ENCODE measurements around the gene GSTM2.
"Not testable (repeated sequence)": the region's sequence is repeated elsewhere in the genome, so short reads cannot be mapped to it uniquely, and the experiment has no call there.

Gene GSTM2

DNA sequence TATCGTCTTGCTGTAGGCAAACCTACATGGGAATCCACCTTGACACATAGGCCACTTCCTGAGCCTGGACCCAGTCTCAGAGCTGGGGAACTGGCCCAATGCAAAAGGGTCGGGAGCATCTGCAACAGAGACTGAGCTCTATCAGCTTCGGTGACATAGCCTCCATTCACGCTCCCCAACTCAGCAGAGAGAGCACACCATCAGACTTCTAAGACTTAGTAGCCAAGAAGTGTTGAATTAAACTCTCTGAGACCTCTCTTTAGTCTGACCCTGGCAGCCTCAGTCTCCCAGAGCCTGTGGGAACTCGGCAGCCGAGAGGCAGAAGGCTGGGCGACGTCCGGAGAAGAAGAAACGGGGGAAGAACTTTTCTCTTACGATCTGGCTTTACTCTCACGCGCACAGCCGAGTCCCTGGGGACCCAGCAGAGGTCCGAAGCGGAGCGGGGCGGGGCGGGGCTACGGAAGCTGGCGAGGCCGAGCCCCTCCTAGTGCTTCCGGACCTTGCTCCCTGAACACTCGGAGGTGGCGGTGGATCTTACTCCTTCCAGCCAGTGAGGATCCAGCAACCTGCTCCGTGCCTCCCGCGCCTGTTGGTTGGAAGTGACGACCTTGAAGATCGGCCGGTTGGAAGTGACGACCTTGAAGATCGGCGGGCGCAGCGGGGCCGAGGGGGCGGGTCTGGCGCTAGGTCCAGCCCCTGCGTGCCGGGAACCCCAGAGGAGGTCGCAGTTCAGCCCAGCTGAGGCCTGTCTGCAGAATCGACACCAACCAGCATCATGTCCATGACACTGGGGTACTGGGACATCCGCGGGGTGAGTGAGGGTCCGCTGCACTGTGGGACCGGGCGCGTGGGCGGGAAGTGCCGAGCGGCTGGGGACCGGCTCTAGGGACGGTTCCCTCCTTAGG, 12.0 kb upstream of the GSTM2 start, which contains the start of gene GSTM4:
Gene GSTM4, plus strand, starts transcription at position 485 of the 905 bp plus-strand sequence. Its CDS starts 291 bp downstream, at position 776.
- Histone ChIP-seq H3K9ac (ENCODE audit: low read length) (peak within 1 kb of the TSS; percentile 37), H3K4me1 (ENCODE audit: control insufficient read depth, insufficient read depth, low read length) (peaks cover 3% of the 10 kb centered on the region; the same call in 1 of the 2 replicates), H3K36me3 (ENCODE audit: control insufficient read depth, insufficient read depth, low read length) (peaks cover 4% of the 10 kb centered on the region; the same call in 1 of the 2 replicates), H3K4me3 (ENCODE audit: low read depth, low read length) (peak within 1 kb of the TSS; percentile 96), H3K27ac (ENCODE audit: low read depth, low read length) (no peak within 1 kb of the TSS), H3K9me3 (ENCODE audit: control insufficient read depth, insufficient read depth, low read depth, low read length) (no peaks in the 10 kb centered on the region), H3K27me3 (ENCODE audit: control insufficient read depth, insufficient read depth, low read length) (peaks cover 21% of the 10 kb centered on the region)

DNA sequence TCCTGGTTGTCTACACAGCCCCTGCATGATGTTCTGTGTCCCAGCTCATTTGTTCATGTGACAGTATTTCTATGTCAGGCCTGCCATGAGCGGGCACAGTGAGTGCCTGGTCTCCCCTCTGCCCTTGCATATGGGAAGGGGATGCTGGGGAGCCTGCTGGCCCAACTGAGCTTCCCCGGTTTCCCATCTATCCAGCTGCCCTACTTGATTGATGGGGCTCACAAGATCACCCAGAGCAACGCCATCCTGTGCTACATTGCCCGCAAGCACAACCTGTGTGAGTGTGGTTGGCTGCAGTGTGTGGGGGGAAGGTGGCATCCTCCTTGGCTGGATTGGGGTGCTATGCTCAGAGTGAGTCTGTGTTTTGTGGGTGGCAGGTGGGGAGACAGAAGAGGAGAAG, 10.5 kb upstream of the GSTM2 start:
- Histone ChIP-seq H3K36me3 (ENCODE audit: control insufficient read depth, insufficient read depth, low read length) (peaks cover 4% of the 10 kb centered on the region; the same call in 1 of the 2 replicates), H3K9ac (ENCODE audit: low read length) (no peak overlapping the region), H3K27ac (ENCODE audit: low read depth, low read length) (no peak overlapping the region), H3K27me3 (ENCODE audit: control insufficient read depth, insufficient read depth, low read length) (peaks cover 15% of the 10 kb centered on the region), H3K9me3 (ENCODE audit: control insufficient read depth, insufficient read depth, low read depth, low read length) (no peaks in the 10 kb centered on the region), H3K4me3 (ENCODE audit: low read depth, low read length) (no peak overlapping the region), H3K4me1 (ENCODE audit: control insufficient read depth, insufficient read depth, low read length) (peaks cover 3% of the 10 kb centered on the region; the same call in 1 of the 2 replicates)

DNA sequence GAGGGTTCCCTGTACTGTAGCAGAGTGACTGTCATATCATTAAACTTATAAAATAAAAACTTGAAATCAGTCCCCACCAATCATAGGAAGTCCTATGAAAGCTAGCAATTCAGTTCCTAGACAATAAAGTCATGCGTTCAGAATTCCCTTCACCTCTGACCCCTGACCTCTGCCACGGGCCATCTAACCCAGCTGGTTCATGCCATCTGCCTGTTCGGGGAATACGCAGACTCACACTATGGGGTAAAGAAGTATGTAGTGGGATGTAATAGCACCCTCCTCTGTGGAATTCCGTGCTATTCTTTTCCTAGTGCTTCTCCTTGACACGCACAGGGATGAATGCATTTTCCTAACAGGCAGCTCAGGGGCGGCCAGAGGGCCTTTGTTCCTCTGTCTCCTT, 9.9 kb upstream of the GSTM2 start:
- Histone ChIP-seq H3K36me3 (ENCODE audit: control insufficient read depth, insufficient read depth, low read length) (peaks cover 4% of the 10 kb centered on the region; the same call in 1 of the 2 replicates), H3K9ac (ENCODE audit: low read length) (no peak overlapping the region), H3K4me3 (ENCODE audit: low read depth, low read length) (no peak overlapping the region), H3K27ac (ENCODE audit: low read depth, low read length) (no peak overlapping the region), H3K9me3 (ENCODE audit: control insufficient read depth, insufficient read depth, low read depth, low read length) (no peaks in the 10 kb centered on the region), H3K4me1 (ENCODE audit: control insufficient read depth, insufficient read depth, low read length) (peaks cover 3% of the 10 kb centered on the region; the same call in 1 of the 2 replicates), H3K27me3 (ENCODE audit: control insufficient read depth, insufficient read depth, low read length) (peaks cover 12% of the 10 kb centered on the region)

DNA sequence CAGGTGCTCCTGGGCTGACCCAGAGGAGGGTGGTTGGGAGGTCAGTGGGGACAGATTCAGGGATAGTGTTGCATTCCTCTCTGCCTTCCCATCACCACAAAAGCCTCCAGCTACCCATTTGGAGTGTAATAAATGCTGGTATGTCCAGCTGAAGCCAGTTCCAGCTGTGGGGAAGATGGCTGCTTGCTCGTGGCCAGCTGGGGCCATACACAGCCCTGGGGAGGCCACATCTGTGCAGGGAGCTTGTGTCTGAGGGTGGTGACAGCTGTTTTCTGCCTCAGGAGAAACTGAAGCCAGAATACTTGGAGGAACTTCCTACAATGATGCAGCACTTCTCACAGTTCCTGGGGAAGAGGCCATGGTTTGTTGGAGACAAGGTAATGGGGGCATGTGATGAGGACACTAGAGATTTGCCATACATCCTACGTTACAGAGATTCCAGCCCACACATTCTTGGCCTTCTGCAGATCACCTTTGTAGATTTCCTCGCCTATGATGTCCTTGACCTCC, 9.3 kb upstream of the GSTM2 start:
- no peaks in the 10 kb centered on the region for H3K9me3 ChIP-seq (ENCODE audit: control insufficient read depth, insufficient read depth, low read depth, low read length)

DNA sequence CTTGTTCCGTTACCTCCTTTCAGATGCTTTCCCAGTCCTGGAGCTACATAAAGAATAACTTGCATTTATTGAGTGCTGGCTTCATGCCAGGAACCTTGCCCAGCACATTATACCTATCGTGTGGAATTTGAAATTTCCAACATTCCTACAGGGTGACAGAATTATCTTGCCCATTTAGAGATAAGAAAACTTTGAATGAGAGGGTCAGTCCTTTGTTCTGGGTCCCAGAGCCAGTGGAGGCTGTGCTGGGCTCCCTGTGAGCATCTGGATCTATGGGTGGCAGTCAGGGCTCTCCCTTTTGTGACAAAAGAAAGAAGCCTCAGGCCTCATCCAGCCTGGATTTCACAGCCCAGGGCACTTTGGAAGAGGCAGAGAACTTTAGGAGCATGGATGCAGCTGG, 8.7 kb upstream of the GSTM2 start:
- H3K9me3 ChIP-seq (ENCODE audit: control insufficient read depth, insufficient read depth, low read depth, low read length) = no peaks in the 10 kb centered on the region
- H3K9ac ChIP-seq (ENCODE audit: low read length) = no peak overlapping the region
- peaks cover 4% of the 10 kb centered on the region; the same call in 1 of the 2 replicates for H3K36me3 ChIP-seq (ENCODE audit: control insufficient read depth, insufficient read depth, low read length)
- H3K27ac ChIP-seq (ENCODE audit: low read depth, low read length) = no peak overlapping the region
- peaks cover 3% of the 10 kb centered on the region; the same call in 1 of the 2 replicates for H3K4me1 ChIP-seq (ENCODE audit: control insufficient read depth, insufficient read depth, low read length)
- H3K4me3 ChIP-seq (ENCODE audit: low read depth, low read length) = no peak overlapping the region
- peaks cover 8% of the 10 kb centered on the region for H3K27me3 ChIP-seq (ENCODE audit: control insufficient read depth, insufficient read depth, low read length)

More for the DNA sequence above, 9.3 kb upstream of the GSTM2 start:
- peaks cover 8% of the 10 kb centered on the region for H3K27me3 ChIP-seq (ENCODE audit: control insufficient read depth, insufficient read depth, low read length)
- H3K4me1 ChIP-seq (ENCODE audit: control insufficient read depth, insufficient read depth, low read length) = peaks cover 3% of the 10 kb centered on the region; the same call in 1 of the 2 replicates
- no peak overlapping the region for H3K27ac ChIP-seq (ENCODE audit: low read depth, low read length)
- H3K4me3 ChIP-seq (ENCODE audit: low read depth, low read length) = no peak overlapping the region
- H3K36me3 ChIP-seq (ENCODE audit: control insufficient read depth, insufficient read depth, low read length) = peaks cover 4% of the 10 kb centered on the region; the same call in 1 of the 2 replicates
- H3K9ac ChIP-seq (ENCODE audit: low read length) = no peak overlapping the region

DNA sequence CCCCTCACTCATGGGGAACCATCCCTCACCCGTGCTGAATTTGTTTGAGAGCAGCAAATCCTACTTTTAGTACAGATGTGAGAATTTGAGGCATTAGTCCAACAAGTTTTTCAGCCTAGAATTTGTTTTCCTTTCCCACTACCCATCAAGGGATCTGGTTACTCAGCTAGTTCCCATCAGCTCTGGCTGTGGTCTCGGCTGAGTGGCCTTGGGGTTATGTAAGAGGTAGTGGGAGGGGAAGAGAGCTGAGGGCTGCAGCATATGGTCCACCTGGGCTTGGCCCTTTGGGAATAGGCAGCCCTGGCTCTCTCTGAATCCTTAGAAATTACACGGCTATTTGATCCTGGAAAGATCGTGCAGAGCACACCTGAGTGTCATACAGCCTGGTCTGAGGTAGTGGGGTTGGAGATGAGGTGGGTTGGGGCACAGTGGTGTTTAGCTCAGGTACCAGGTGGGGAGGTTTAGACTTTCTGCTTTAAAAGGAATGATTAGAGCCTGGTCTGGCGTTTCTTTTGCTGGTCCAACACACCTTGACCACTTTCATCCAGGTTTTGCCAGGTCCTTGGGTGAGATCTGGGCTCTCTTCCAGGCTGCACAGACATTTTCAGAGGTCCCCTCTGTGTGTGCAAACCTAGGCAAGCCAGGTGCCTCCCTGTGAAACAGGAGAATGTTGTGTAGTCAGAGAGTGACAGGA, 7.7 kb upstream of the GSTM2 start:
- Histone ChIP-seq H3K4me3 (ENCODE audit: low read depth, low read length) (no peak overlapping the region), H3K36me3 (ENCODE audit: control insufficient read depth, insufficient read depth, low read length) (peaks cover 4% of the 10 kb centered on the region; the same call in 1 of the 2 replicates), H3K27me3 (ENCODE audit: control insufficient read depth, insufficient read depth, low read length) (no peaks in the 10 kb centered on the region), H3K4me1 (ENCODE audit: control insufficient read depth, insufficient read depth, low read length) (peaks cover 3% of the 10 kb centered on the region; the same call in 1 of the 2 replicates), H3K9ac (ENCODE audit: low read length) (no peak overlapping the region), H3K9me3 (ENCODE audit: control insufficient read depth, insufficient read depth, low read depth, low read length) (no peaks in the 10 kb centered on the region), H3K27ac (ENCODE audit: low read depth, low read length) (no peak overlapping the region)

DNA sequence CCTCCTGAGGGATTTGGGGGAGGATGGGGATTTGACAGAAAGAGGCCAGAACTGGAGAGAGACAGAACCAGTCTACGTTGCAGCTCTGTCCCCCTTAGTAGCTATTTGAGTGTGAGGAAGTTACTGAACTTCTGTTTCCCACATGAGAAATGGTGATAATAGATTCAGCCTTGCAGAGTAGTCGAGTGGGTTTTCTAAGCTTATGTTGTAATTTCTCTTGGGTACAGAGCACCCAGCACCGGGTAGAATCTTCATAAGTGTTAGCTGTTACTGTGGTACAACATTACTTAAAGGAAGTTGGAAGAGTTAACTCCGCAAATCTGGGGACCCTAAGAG, 7.2 kb upstream of the GSTM2 start:
- H3K27ac ChIP-seq (ENCODE audit: low read depth, low read length); H3K4me1 ChIP-seq (ENCODE audit: control insufficient read depth, insufficient read depth, low read length); H3K9ac ChIP-seq (ENCODE audit: low read length); H3K36me3 ChIP-seq (ENCODE audit: control insufficient read depth, insufficient read depth, low read length); H3K27me3 ChIP-seq (ENCODE audit: control insufficient read depth, insufficient read depth, low read length); H3K9me3 ChIP-seq (ENCODE audit: control insufficient read depth, insufficient read depth, low read depth, low read length); H3K4me3 ChIP-seq (ENCODE audit: low read depth, low read length): not testable (repeated sequence)

DNA sequence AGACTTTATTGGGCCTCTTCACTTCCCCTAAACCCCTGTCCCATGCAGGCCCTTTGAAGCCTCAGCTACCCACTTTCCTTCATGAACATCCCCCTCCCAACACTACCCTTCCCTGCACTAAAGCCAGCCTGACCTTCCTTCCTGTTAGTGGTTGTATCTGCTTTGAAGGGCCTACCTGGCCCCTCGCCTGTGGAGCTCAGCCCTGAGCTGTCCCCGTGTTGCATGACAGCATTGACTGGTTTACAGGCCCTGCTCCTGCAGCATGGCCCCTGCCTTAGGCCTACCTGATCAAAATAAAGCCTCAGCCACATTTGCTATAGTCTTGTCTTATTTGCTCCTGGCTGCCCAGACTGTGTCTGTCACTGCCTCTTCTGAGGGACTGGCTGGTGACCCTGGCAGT, 6.5 kb upstream of the GSTM2 start:
- no peak overlapping the region for H3K9ac ChIP-seq (ENCODE audit: low read length)
- H3K4me3 ChIP-seq (ENCODE audit: low read depth, low read length) = no peak overlapping the region
- H3K9me3 ChIP-seq (ENCODE audit: control insufficient read depth, insufficient read depth, low read depth, low read length) = no peaks in the 10 kb centered on the region
- no peaks in the 10 kb centered on the region for H3K27me3 ChIP-seq (ENCODE audit: control insufficient read depth, insufficient read depth, low read length)
- no peak overlapping the region for H3K27ac ChIP-seq (ENCODE audit: low read depth, low read length)
- H3K36me3 ChIP-seq (ENCODE audit: control insufficient read depth, insufficient read depth, low read length) = peaks cover 4% of the 10 kb centered on the region; the same call in 1 of the 2 replicates
- H3K4me1 ChIP-seq (ENCODE audit: control insufficient read depth, insufficient read depth, low read length) = no peaks in the 10 kb centered on the region

DNA sequence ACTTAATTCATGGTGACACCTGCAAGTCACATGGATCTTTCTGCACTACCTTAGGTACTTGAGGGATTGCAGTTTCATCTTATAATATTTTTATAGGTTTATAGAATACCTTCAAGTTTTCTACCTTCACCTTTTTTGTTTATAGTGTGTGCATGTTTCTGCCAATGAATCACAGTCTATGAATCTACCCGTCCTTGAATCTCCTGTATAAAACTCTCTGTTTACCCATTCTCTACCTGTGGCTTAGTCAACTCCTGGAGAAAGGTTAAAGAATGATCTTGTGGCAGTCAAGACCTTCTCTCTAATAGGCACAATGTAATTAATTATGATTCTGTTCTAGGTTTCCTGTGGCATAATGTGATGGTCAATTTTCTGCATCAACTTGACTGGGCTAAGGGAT, 3.2 kb upstream of the GSTM2 start:
- Histone ChIP-seq H3K36me3 (ENCODE audit: control insufficient read depth, insufficient read depth, low read length) (no peaks in the 10 kb centered on the region; the same call in 1 of the 2 replicates), H3K4me3 (ENCODE audit: low read depth, low read length) (no peak overlapping the region), H3K4me1 (ENCODE audit: control insufficient read depth, insufficient read depth, low read length) (peaks cover 9% of the 10 kb centered on the region; the same call in 1 of the 2 replicates), H3K27ac (ENCODE audit: low read depth, low read length) (no peak overlapping the region), H3K27me3 (ENCODE audit: control insufficient read depth, insufficient read depth, low read length) (no peaks in the 10 kb centered on the region), H3K9ac (ENCODE audit: low read length) (no peak overlapping the region), H3K9me3 (ENCODE audit: control insufficient read depth, insufficient read depth, low read depth, low read length) (no peaks in the 10 kb centered on the region)

DNA sequence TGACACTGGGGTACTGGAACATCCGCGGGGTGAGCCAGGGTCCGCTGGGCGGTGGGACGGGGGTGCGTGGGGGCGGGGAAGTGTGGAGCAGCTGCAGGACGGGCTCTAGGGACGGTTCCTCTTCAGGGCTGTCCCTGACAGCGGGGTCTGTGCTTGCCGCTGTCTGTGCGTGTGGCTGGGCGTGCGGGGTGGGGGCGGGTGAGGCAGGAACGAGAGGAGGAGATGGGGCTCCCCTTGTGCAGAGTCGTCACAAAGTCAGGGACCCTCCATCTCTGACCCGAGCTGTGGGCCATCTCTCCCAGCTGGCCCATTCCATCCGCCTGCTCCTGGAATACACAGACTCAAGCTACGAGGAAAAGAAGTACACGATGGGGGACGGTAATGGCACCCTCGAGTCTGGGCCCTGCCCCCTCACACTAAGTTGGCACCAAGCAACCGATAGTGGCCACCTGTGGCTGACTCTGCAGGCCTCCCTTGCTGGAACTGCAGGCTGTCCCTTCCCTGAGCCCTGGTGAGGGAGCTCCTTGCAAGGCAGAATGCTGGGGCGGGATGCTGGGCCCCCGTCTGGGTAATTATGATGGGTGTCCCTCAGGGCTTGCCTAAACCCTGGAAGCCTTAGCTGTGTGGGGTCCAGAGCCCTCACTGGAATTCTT, 392 bp downstream of the GSTM2 start:
- H3K9me3 ChIP-seq (ENCODE audit: control insufficient read depth, insufficient read depth, low read depth, low read length) = no peaks in the 10 kb centered on the region

More for the DNA sequence above, 392 bp downstream of the GSTM2 start:
- H3K9ac ChIP-seq (ENCODE audit: low read length) = no peak overlapping the region
- H3K27me3 ChIP-seq (ENCODE audit: control insufficient read depth, insufficient read depth, low read length) = no peaks in the 10 kb centered on the region
- H3K27ac ChIP-seq (ENCODE audit: low read depth, low read length) = no peak overlapping the region
- H3K36me3 ChIP-seq (ENCODE audit: control insufficient read depth, insufficient read depth, low read length) = no peaks in the 10 kb centered on the region
- H3K4me3 ChIP-seq (ENCODE audit: low read depth, low read length) = peak overlapping the region; percentile 60
- H3K4me1 ChIP-seq (ENCODE audit: control insufficient read depth, insufficient read depth, low read length) = peaks cover 9% of the 10 kb centered on the region; the same call in 1 of the 2 replicates
